Kidney (tissue), 14 donors: ENCODE data around the gene PARN. TPM values are rescaled to one million over a fixed set of nuclear protein-coding genes. Genes with fewer than 3 reads are reported as not detected.

ENCODE experiments used
- DNase-seq, 5 donors: peaks; one replicate each; pipeline ENCODE4 v3.0.0-alpha.2; 2013 to 2020
- FAIRE-seq: peaks from 2 replicates; lab custom pipeline; 2012; peaks lifted over from hg19 to GRCh38; lab: Jason Lieb, UNC
- H3K27ac ChIP-seq, 2 donors: one replicate each; pipeline ENCODE4 v1.7.0; 2013; ENCODE audit warnings: low read depth in 2 of 2, low read length in 2 of 2, inconsistent platforms in 1 of 2
- H3K27me3 ChIP-seq: one replicate; pipeline ENCODE4 v1.7.1; 2013; ENCODE audit warnings: low read length, inconsistent platforms; ENCODE audit not compliant: control insufficient read depth, insufficient read depth
- H3K36me3 ChIP-seq, 3 donors: one replicate each; pipeline versions ENCODE4 v1.7.0 to v1.7.1; 2013; ENCODE audit warnings: low read length in 3 of 3, control low read depth in 1 of 3, inconsistent platforms in 1 of 3; ENCODE audit not compliant: insufficient read depth in 3 of 3, control insufficient read depth in 2 of 3
- H3K4me1 ChIP-seq, 3 donors: one replicate each; pipeline versions ENCODE4 v1.7.0 to v1.7.1; 2013; ENCODE audit warnings: low read length in 3 of 3, inconsistent platforms in 1 of 3, low read depth in 1 of 3; ENCODE audit not compliant: control insufficient read depth in 2 of 3, insufficient read depth in 2 of 3
- H3K4me3 ChIP-seq, 3 donors: one replicate each; pipeline versions ENCODE4 v1.7.0 to v1.8.1; 2013; ENCODE audit warnings: low read length in 3 of 3, control low read depth in 1 of 3, inconsistent platforms in 1 of 3
- H3K9ac ChIP-seq, 3 donors: one replicate each; pipeline versions ENCODE4 v1.7.0 to v1.7.1; 2013; ENCODE audit warnings: low read length in 3 of 3, control low read depth in 1 of 3, inconsistent platforms in 1 of 3
- H3K9me3 ChIP-seq, 3 donors: one replicate each; pipeline versions ENCODE4 v1.7.0 to v1.7.1; 2013; ENCODE audit warnings: low read length in 3 of 3, control low read depth in 1 of 3, inconsistent platforms in 1 of 3; ENCODE audit not compliant: control insufficient read depth in 2 of 3, insufficient read depth in 1 of 3
- intact Hi-C: fragments of 100-400 bp; cut with DNase I; formaldehyde crosslinking; loops from one replicate; pipeline ENCODE4 v1.11.1; 2022
- polyA plus RNA-seq: library from polyadenylated mRNA; stranded (reverse); fragments of 350-450 nt; fragmentation: Illumina TruSeq; extraction: RNeasy Lipid Tissue Mini Kit (QIAGEN cat#74804); gene quantifications from one replicate; pipeline ENCODE4 v1.2.3, GENCODE V29; 2014; ENCODE audit warnings: low read depth, low replicate concordance; ENCODE audit not compliant: insufficient read depth
- total RNA-seq: library from RNA; stranded (reverse); fragmentation: NEBNext Ultra II Directional; extraction: Animal tissue kit (Norgen Biotek cat#: 25700); gene quantifications from one replicate; pipeline ENCODE4 v1.2.1, GENCODE V29; 2021
- TF ChIP-seq, protein P1 (sequence below): IDR thresholded peaks from 3 replicates; pipeline ENCODE4 v1.5.1; 2012; ENCODE audit warnings: mild to moderate bottlenecking, moderate library complexity, borderline replicate concordance; ENCODE audit not compliant: insufficient read depth; ENCODE audit errors: extremely low read depth
- donor health status: control.
- donor health status: control.
- donor health status: control.
- donor health status: control.
- donor health status: control.
- donor health status: DM: yes; HTN: yes; CAD: no.
- donor health status: Normal renal cell carcinoma (clear cell type).

PARN gene
- total and polyA plus RNA-seq, 2 donors from 2014 or later = 17.3 to 32.5 TPM

- DNase-seq (no peak), FAIRE-seq (no peak)
- H3K27ac ChIP-seq = no peak overlapping the region
- H3K9ac ChIP-seq = no peak overlapping the region
- intact Hi-C loops = no loop called here
- TF ChIP-seq, protein P1, sequence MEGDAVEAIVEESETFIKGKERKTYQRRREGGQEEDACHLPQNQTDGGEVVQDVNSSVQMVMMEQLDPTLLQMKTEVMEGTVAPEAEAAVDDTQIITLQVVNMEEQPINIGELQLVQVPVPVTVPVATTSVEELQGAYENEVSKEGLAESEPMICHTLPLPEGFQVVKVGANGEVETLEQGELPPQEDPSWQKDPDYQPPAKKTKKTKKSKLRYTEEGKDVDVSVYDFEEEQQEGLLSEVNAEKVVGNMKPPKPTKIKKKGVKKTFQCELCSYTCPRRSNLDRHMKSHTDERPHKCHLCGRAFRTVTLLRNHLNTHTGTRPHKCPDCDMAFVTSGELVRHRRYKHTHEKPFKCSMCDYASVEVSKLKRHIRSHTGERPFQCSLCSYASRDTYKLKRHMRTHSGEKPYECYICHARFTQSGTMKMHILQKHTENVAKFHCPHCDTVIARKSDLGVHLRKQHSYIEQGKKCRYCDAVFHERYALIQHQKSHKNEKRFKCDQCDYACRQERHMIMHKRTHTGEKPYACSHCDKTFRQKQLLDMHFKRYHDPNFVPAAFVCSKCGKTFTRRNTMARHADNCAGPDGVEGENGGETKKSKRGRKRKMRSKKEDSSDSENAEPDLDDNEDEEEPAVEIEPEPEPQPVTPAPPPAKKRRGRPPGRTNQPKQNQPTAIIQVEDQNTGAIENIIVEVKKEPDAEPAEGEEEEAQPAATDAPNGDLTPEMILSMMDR = no peak
- no peaks in the 10 kb centered on the region for H3K36me3 ChIP-seq
- H3K4me3 ChIP-seq = no peak overlapping the region
- H3K9me3 ChIP-seq = no peaks in the 10 kb centered on the region
- H3K27me3 ChIP-seq = no peaks in the 10 kb centered on the region
- peaks cover 9 to 20% (median 14%) of the 10 kb centered on the region in 3 donors for H3K4me1 ChIP-seq
Measured at GRCh38 chr16:14490235-14490634, 139.8 kb downstream of the PARN start.

GRCh38 chr16:14489460-14489859, 140.6 kb downstream of the PARN start:
- FAIRE-seq = no peak
- Histone ChIP-seq H3K4me1 (peaks cover 9 to 25% (median 19%) of the 10 kb centered on the region in 3 donors), H3K9me3 (no peaks in the 10 kb centered on the region), H3K36me3 (no peaks in the 10 kb centered on the region), H3K27me3 (no peaks in the 10 kb centered on the region), H3K27ac (peak overlapping the region; percentile 44 to 70), H3K4me3 (peak overlapping the region in 1 of 3 donors; percentile 12), H3K9ac (no peak overlapping the region)
- intact Hi-C loops = no loop called here
- TF ChIP-seq, protein P1 = peak; percentile 20
- DNase-seq = peak in 3 of 5 donors; percentile 77 to 88 (median 86)

DNA sequence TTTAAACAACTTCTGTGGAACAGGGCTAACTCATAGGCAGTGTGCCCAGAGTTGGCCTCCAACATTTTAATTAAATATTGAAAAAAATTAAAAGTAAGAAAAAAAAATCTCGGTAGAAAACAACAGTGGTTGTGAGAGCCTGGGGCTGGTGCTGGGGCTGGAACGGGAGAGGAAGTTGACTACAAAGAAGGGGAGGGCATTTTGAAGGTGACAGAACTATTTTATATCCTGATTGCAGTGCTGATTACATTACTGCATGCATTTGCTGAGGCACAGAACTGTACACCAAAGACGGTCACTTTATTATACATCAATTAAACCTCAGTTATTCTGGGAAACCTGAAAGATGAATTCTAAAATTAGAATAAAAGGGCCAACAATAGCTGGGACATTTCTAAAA, 142.5 kb downstream of the PARN start:
- intact Hi-C loops = no loop called here
- no peaks in the 10 kb centered on the region for H3K36me3 ChIP-seq
- H3K27ac ChIP-seq = peak overlapping the region in 1 of 2 donors; percentile 2
- no peaks in the 10 kb centered on the region for H3K27me3 ChIP-seq
- H3K9me3 ChIP-seq = no peaks in the 10 kb centered on the region
- no peak overlapping the region for H3K9ac ChIP-seq
- no peak for DNase-seq
- H3K4me1 ChIP-seq = peaks cover 9 to 26% (median 25%) of the 10 kb centered on the region in 3 donors
- H3K4me3 ChIP-seq = peak overlapping the region in 2 of 3 donors; percentile 58 to 63
- TF ChIP-seq, protein P1 = no peak
- no peak for FAIRE-seq
